GM10248 (cell line): Measurements from ENCODE around the gene AMELX.

ENCODE experiments used
- CTCF ChIA-PET: fragments of 300-600 bp; sonication (Branson Sonifier 250); formaldehyde crosslinking; extraction: SDS; loops from one replicate; lab custom pipeline; 2021; ENCODE audit warnings: antibody characterized with exemption; lab: Yijun Ruan, JAX
- POLR2A ChIA-PET: fragments of 350-650 bp; sonication (Branson Sonifier 250); formaldehyde crosslinking; extraction: SDS; loops from one replicate; lab custom pipeline; 2020; ENCODE audit warnings: antibody characterized with exemption; lab: Yijun Ruan, JAX
- DNase-seq: peaks from one replicate; pipeline ENCODE4 v3.0.0; 2012; ENCODE audit errors: extremely low spot score
- CTCF ChIP-seq: IDR thresholded peaks from 2 replicates; pipeline ENCODE4 v1.5.1; 2012; ENCODE audit warnings: mild to moderate bottlenecking, low read depth; ENCODE audit errors: extremely low read depth, missing control alignments, control extremely low read depth

Gene AMELX

GRCh38 chrX:11264925-11265324 lies 28.3 kb upstream of the AMELX start:
- TF ChIP-seq CTCF: no peak
- no peak for DNase-seq
- ChIA-PET CTCF (no interaction called here), POLR2A (no interaction called here)

- CTCF ChIA-PET: no interaction called here
- DNase-seq: no peak
- POLR2A ChIA-PET: no interaction called here
- TF ChIP-seq CTCF: no peak
Measured at GRCh38 chrX:11265352-11265751, 27.9 kb upstream of the AMELX start.

GRCh38 chrX:11266573-11267003 lies 26.6 kb upstream of the AMELX start:
- DNase-seq: no peak
- POLR2A ChIA-PET: no interaction called here
- TF ChIP-seq CTCF: no peak
- CTCF ChIA-PET: no interaction called here

GRCh38 chrX:11267425-11267824 lies 25.8 kb upstream of the AMELX start:
- TF ChIP-seq CTCF: no peak
- CTCF ChIA-PET: no interaction called here
- DNase-seq: no peak
- POLR2A ChIA-PET: no interaction called here

- CTCF ChIA-PET: no interaction called here
- no peak for TF ChIP-seq CTCF
- no peak for DNase-seq
- POLR2A ChIA-PET: no interaction called here
Measured at GRCh38 chrX:11269006-11269405, 24.2 kb upstream of the AMELX start.

- ChIA-PET CTCF (no interaction called here), POLR2A (no interaction called here)
- DNase-seq: no peak
- TF ChIP-seq CTCF: no peak
Measured at GRCh38 chrX:11269996-11270395, 23.2 kb upstream of the AMELX start.

- no peak for DNase-seq
- CTCF ChIA-PET: no interaction called here
- POLR2A ChIA-PET: no interaction called here
- no peak for TF ChIP-seq CTCF
Measured at GRCh38 chrX:11272290-11272689, 20.9 kb upstream of the AMELX start.
